Naive thymus-derived CD8-positive, alpha-beta T cell (primary cell): ENCODE results near the gene CACTIN. TPM values are rescaled to one million over a fixed set of nuclear protein-coding genes. Genes with fewer than 3 reads are reported as not detected.

Experiments
- ATAC-seq, 2 donors: fragments of 150-1000 bp; cut with Tn5 transposase in 1 of 2; sonication (Bioruptor Pico), chemical (Tn5 transposase) in 1 of 2; 1 replicate in 1 of 2; 2 replicates in 1 of 2; pipeline ENCODE4 v1.10.0; 2021; ENCODE audit warnings: mild to moderate bottlenecking in 2 of 2, moderate library complexity in 2 of 2
- POLR2A ChIA-PET: fragments of 350-600 bp; sonication (Branson Sonifier 250); formaldehyde crosslinking; loops from one replicate; lab custom pipeline; 2021; ENCODE audit warnings: antibody characterized with exemption; lab: Charles Lee
- DNase-seq, 10 donors: peaks; one replicate each; pipeline versions ENCODE4 v3.0.0 to v3.0.0-alpha.2; 2020 to 2022
- H3K27ac Mint-ChIP-seq, 10 donors: one replicate each; pipeline ENCODE4 v1.8.0; 2020 to 2022; ENCODE audit warnings: mild to moderate bottlenecking in 10 of 10, mixed read lengths in 10 of 10, moderate library complexity in 4 of 10, inconsistent platforms in 1 of 10
- H3K27me3 Mint-ChIP-seq, 5 donors: one replicate each; pipeline ENCODE4 v1.8.0; 2021 to 2022; ENCODE audit warnings: mixed read lengths in 5 of 5
- H3K36me3 Mint-ChIP-seq, 3 donors: one replicate each; pipeline ENCODE4 v1.8.0; 2020 to 2022; ENCODE audit warnings: mixed read lengths in 3 of 3, mild to moderate bottlenecking in 2 of 3, inconsistent platforms in 1 of 3
- H3K4me1 Mint-ChIP-seq, 4 donors: one replicate each; pipeline ENCODE4 v1.8.0; 2021 to 2022; ENCODE audit warnings: mixed read lengths in 4 of 4
- H3K4me3 Mint-ChIP-seq, 10 donors: one replicate each; pipeline ENCODE4 v1.8.0; 2020 to 2022; ENCODE audit warnings: mild to moderate bottlenecking in 10 of 10, mixed read lengths in 10 of 10, moderate library complexity in 6 of 10, inconsistent platforms in 1 of 10
- H3K9me3 Mint-ChIP-seq, 9 donors: one replicate each; pipeline ENCODE4 v1.8.0; 2020 to 2022; ENCODE audit warnings: mixed read lengths in 9 of 9, mild to moderate bottlenecking in 3 of 9, inconsistent platforms in 1 of 9, moderate library complexity in 1 of 9
- polyA plus RNA-seq, 3 donors: library from polyadenylated mRNA; unstranded; fragments of 300-500 nt; fragmentation: Illumina TruSeq; gene quantifications; one replicate each; pipeline ENCODE4 v1.2.3, GENCODE V29; 2021
- total RNA-seq, 8 experiments: library from RNA in 2 of 8; stranded (reverse) in 2 of 8; gene quantifications; one replicate each; pipeline ENCODE4 v1.2.3 and lab custom pipeline; 2021 to 2026

CACTIN gene
- total and polyA plus RNA-seq, 5 experiments from 2014 or later: 6.9 to 54.1 (median 20.4) TPM

GRCh38 chr19:3608750-3609322, 17.8 kb downstream of the CACTIN start:
- DNase-seq: no peak
- no peak for ATAC-seq
- Mint-ChIP-seq H3K4me3 (no peak overlapping the region), H3K9me3 (no peaks in the 10 kb centered on the region), H3K27me3 (no peaks in the 10 kb centered on the region), H3K4me1 (peaks cover 11 to 30% (median 19%) of the 10 kb centered on the region in 4 donors), H3K27ac (peak overlapping the region in 5 of 10 donors; percentile 6 to 77 (median 67)), H3K36me3 (peaks cover 0 to 10% (median 7%) of the 10 kb centered on the region in 3 donors)
- POLR2A ChIA-PET: interaction anchor here (0.6 to 3.4 kb wide), 8 partner anchors 15 to 361 kb away, joined by 3 to 22 read pairs (median 4); partner anchors contain the start of genes CACTIN, GIPC3 and MFSD12

DNA sequence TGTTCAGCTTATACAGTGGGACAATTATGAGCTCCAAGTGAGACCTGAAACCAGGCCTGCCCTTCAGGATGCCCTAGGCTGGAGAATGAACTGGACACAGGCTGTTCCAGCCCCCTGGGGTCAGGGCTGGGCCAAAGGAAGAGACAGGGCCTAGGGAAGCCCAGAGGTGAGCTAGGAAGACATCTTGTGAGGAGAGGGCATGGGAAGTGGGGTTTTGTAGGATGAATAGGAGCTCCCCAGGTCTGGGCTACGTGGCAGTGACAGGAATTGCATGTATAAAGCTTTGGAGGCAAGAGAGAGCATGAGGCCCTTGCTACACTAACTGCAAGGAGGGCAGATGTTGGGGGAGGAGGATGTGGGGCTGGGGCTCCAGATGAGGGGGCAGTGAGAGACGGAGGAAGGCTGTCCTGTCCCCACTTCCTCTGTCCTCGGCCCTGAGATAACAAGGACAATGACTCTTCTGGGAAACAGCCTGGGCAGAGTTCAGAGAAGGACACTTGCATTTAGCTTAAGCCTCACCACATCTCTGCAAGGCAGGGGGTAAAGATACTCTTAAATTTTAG, 18.4 kb downstream of the CACTIN start:
- ATAC-seq (no peak), DNase-seq (no peak)
- peak overlapping the region in 9 of 10 donors; percentile 46 to 91 (median 75) for H3K4me3 Mint-ChIP-seq
- H3K27me3 Mint-ChIP-seq: no peaks in the 10 kb centered on the region
- peak overlapping the region; percentile 49 to 94 (median 84) for H3K27ac Mint-ChIP-seq
- H3K9me3 Mint-ChIP-seq: no peaks in the 10 kb centered on the region
- POLR2A ChIA-PET: interaction anchor here (0.6 to 3.4 kb wide), 7 partner anchors 18 to 361 kb away, joined by 3 to 22 read pairs (median 4); partner anchors contain the start of genes CACTIN, GIPC3 and MFSD12
- peaks cover 11 to 30% (median 19%) of the 10 kb centered on the region in 4 donors for H3K4me1 Mint-ChIP-seq
- peaks cover 0 to 8% (median 7%) of the 10 kb centered on the region in 3 donors for H3K36me3 Mint-ChIP-seq

- Mint-ChIP-seq H3K27me3 (no peaks in the 10 kb centered on the region), H3K36me3 (peaks cover 0 to 8% (median 4%) of the 10 kb centered on the region in 3 donors), H3K4me3 (peak overlapping the region in 9 of 10 donors; percentile 57 to 91 (median 75)), H3K4me1 (peaks cover 11 to 33% (median 19%) of the 10 kb centered on the region in 4 donors), H3K27ac (peak overlapping the region; percentile 49 to 94 (median 85)), H3K9me3 (no peaks in the 10 kb centered on the region)
- ATAC-seq (no peak), DNase-seq (no peak)
- POLR2A ChIA-PET: interaction anchor here (1.1 to 3.4 kb wide), 4 partner anchors 17 to 52 kb away, joined by 3 to 22 read pairs (median 12); partner anchors contain the start of genes CACTIN, GIPC3 and MFSD12
Observed at GRCh38 chr19:3607303-3608078, 19.1 kb downstream of the CACTIN start.

DNA sequence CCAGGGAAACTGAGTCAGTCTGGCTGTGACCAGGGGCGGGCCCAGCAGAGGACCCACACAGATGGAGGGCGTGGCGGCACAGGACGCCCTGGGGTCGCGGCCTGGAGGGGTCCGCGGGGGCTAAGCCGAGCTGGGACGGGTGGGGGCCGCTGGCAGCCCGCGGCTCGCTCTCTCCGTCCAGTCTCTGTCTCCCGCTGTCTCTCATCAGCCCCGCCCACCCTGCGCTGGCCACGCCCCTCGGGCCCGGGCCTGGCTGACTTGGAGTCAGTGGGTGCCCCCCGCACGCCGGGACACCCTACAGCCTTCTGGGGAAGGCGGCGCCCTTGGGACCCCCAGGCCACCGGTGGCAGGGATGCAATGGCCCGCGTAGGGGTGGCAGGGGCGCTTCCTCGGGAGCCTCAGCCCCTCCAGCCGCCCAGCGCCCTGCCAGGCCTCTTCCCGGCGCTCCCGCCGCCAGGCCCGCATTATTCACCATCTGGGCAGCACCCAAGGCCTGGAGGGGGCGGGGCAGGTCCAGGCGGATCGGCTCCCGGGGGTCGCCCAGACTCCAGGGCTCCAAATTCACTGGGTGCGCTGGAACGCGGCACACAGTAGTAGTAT, 19.8 kb downstream of the CACTIN start, which contains the start of gene TBXA2R:
TBXA2R (minus strand) TSS at position 186 of the 600 bp plus-strand sequence. CDS start 6,241 bp downstream, outside the sequence.
- no peaks in the 10 kb centered on the region for H3K27me3 Mint-ChIP-seq
- H3K9me3 Mint-ChIP-seq: no peaks in the 10 kb centered on the region
- POLR2A ChIA-PET: interaction anchor here (2.6 to 3.4 kb wide), 2 partner anchors 22 to 51 kb away, joined by 16 to 22 read pairs; partner anchors contain the start of genes GIPC3 and MFSD12
- ATAC-seq (peak; percentile 28 to 54), DNase-seq (peak; percentile 48 to 84 (median 59))
- H3K27ac Mint-ChIP-seq: peak within 1 kb of the TSS; percentile 49 to 94 (median 82)
- H3K4me1 Mint-ChIP-seq: peaks cover 11 to 33% (median 19%) of the 10 kb centered on the region in 4 donors
- peaks cover 0 to 4% (median 3%) of the 10 kb centered on the region in 3 donors for H3K36me3 Mint-ChIP-seq
- H3K4me3 Mint-ChIP-seq: peak within 1 kb of the TSS in 9 of 10 donors; percentile 60 to 91 (median 75)

GRCh38 chr19:3606174-3606689, 20.4 kb downstream of the CACTIN start:
- Mint-ChIP-seq H3K4me3 (peak overlapping the region in 2 of 10 donors; percentile 36 to 65), H3K27me3 (no peaks in the 10 kb centered on the region)

DNA sequence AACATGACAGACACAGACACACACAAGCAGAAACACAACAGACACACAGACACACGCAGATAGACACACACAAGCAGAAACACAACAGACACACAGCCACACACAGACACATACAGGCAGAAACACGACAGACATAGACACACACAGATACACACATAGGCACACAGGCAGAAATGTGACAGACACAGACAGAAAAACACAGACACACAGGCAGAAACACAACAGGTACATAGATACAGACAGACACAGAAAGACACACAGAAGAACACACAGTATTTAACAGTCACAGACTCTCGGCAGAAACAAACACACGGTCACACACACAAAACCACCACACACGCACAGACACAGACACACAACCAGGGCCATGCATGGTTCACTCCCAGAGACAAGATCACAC, 20.8 kb downstream of the CACTIN start:
- Mint-ChIP-seq H3K36me3 (peaks cover 0 to 7% (median 3%) of the 10 kb centered on the region in 3 donors), H3K27ac (no peak overlapping the region), H3K9me3 (no peaks in the 10 kb centered on the region), H3K4me3 (no peak overlapping the region), H3K4me1 (peaks cover 11 to 33% (median 19%) of the 10 kb centered on the region in 4 donors), H3K27me3 (no peaks in the 10 kb centered on the region)
- peak in 1 of 10 donors; percentile 15 for DNase-seq
- ATAC-seq: no peak
- POLR2A ChIA-PET: interaction anchor here (1.8 kb wide), 1 partner anchor 19 kb away, joined by 15 read pairs; the partner anchor contains the start of gene GIPC3

More at GRCh38 chr19:3606174-3606689, 20.4 kb downstream of the CACTIN start:
- Mint-ChIP-seq H3K4me1 (peaks cover 11 to 33% (median 19%) of the 10 kb centered on the region in 4 donors), H3K9me3 (no peaks in the 10 kb centered on the region), H3K36me3 (peaks cover 0 to 4% (median 3%) of the 10 kb centered on the region in 3 donors), H3K27ac (no peak overlapping the region)
- DNase-seq (peak in 5 of 10 donors; percentile 19 to 49 (median 33)), ATAC-seq (peak; percentile 44 to 56)
- POLR2A ChIA-PET: no interaction called here

- POLR2A ChIA-PET: interaction anchor here (0.6 to 1.8 kb wide), 13 partner anchors 9 to 643 kb away, joined by 3 to 16 read pairs (median 5); partner anchors contain the start of genes CACTIN, GIPC3, MFSD12 and MRPL54
- peak in 1 of 2 donors; percentile 2 for ATAC-seq
Observed at GRCh38 chr19:3605361-3605760, 21.2 kb downstream of the CACTIN start.

GRCh38 chr19:3604987-3605343, 21.6 kb downstream of the CACTIN start:
- Mint-ChIP-seq H3K9me3 (no peaks in the 10 kb centered on the region), H3K4me3 (no peak overlapping the region), H3K27ac (no peak overlapping the region), H3K4me1 (peaks cover 11 to 31% (median 19%) of the 10 kb centered on the region in 4 donors), H3K36me3 (peaks cover 0 to 7% (median 2%) of the 10 kb centered on the region in 3 donors), H3K27me3 (no peaks in the 10 kb centered on the region)
- POLR2A ChIA-PET: interaction anchor here (0.6 to 1.8 kb wide), 14 partner anchors 9 to 643 kb away, joined by 3 to 16 read pairs (median 5); partner anchors contain the start of genes CACTIN, GIPC3, MFSD12 and MRPL54
- ATAC-seq (peak; percentile 73 to 78), DNase-seq (peak in 8 of 10 donors; percentile 27 to 72 (median 47))

More at GRCh38 chr19:3605361-3605760, 21.2 kb downstream of the CACTIN start:
- peaks cover 0 to 6% (median 0%) of the 10 kb centered on the region in 3 donors for H3K36me3 Mint-ChIP-seq
- H3K4me3 Mint-ChIP-seq: no peak overlapping the region
- no peaks in the 10 kb centered on the region for H3K27me3 Mint-ChIP-seq
- no peaks in the 10 kb centered on the region for H3K9me3 Mint-ChIP-seq
- peak in 1 of 10 donors; percentile 16 for DNase-seq
- peaks cover 11 to 33% (median 19%) of the 10 kb centered on the region in 4 donors for H3K4me1 Mint-ChIP-seq
- H3K27ac Mint-ChIP-seq: no peak overlapping the region

DNA sequence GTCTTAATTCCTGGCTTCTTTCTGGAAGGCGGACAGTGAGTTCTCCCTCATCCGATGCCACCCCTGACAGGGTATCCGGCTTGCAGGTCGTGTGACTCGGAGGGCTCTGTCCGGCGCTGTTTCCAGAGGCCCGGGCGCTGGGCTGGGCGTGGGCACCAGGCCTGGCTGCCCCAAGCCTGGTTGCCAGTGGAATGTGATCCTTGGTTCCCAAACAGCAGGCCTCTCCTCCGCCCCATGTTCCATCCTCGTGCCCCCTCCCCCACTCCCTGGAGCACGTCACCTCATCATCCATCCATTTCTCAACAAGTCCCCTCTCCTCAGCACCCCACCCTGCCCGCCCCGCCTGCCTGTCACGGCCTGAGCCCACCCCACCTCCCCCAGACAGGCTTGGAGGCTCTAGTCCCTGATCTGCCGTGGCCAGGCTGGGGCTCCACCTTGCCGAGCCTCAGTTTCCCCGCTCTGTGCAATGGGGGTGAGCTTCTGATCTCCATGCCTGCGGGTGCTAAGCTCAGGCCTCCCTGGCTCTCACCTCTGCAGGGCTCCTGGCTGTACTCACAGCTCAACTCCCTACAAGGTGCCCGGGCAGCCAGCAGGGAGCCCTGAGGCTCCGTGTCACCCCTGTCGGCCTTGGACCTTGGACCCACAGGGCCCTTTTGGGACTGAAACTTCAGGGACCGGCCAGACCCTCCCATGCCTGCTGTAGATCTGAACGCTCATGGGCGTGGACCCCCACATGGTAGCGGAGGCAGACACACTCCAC, 22.2 kb downstream of the CACTIN start:
- no peaks in the 10 kb centered on the region for H3K27me3 Mint-ChIP-seq
- H3K27ac Mint-ChIP-seq: peak overlapping the region in 1 of 10 donors; percentile 47
- H3K4me1 Mint-ChIP-seq: peaks cover 11 to 28% (median 18%) of the 10 kb centered on the region in 4 donors
- H3K9me3 Mint-ChIP-seq: no peaks in the 10 kb centered on the region
- H3K4me3 Mint-ChIP-seq: peak overlapping the region in 1 of 10 donors; percentile 22
- POLR2A ChIA-PET: interaction anchor here (0.9 to 1.8 kb wide), 13 partner anchors 8 to 242 kb away, joined by 3 to 16 read pairs (median 5); partner anchors contain the start of genes CACTIN, GIPC3, MFSD12 and MRPL54
- H3K36me3 Mint-ChIP-seq: peaks cover 0 to 11% (median 2%) of the 10 kb centered on the region in 3 donors
- DNase-seq: no peak
- peak in 1 of 2 donors; percentile 36 for ATAC-seq

DNA sequence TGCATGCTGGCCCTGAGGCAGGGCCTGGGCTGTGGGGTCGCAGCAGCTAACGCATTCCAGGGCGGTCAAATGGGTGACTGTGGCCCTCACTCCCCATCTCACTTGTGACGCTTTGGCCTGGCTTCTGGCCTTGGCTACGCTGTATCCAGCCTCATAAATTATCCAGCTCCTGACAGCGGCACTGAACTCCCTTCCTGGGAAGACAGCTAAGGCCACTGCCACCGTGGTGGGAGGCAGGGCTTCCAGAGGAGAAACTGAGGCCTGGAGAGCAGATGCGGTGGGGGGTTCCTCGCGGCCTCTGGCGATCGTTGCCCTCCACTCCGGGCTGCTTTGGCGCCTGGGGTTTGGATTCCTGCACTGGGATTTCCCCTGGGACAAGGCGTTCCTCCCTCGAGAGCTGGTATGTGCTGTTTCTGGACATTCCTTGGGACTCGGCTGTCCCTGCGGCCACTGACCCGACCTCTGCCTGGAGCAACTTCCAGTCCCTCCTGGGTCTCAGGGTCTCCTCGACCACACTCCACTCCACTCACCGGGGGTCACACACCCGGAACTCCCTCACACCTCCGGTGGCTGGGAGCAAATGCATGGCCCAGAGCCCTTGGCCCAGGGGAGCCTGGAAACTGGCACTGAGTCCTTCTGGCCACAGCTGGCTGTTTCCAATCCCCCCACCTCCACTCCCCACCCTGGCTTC, 23.3 kb downstream of the CACTIN start:
- ATAC-seq (no peak), DNase-seq (no peak)
- Mint-ChIP-seq H3K27ac (peak overlapping the region in 5 of 10 donors; percentile 31 to 80 (median 61)), H3K27me3 (no peaks in the 10 kb centered on the region), H3K9me3 (no peaks in the 10 kb centered on the region), H3K36me3 (peaks cover 0 to 12% (median 2%) of the 10 kb centered on the region in 3 donors), H3K4me1 (peaks cover 8 to 19% (median 13%) of the 10 kb centered on the region in 4 donors), H3K4me3 (no peak overlapping the region)
- POLR2A ChIA-PET: interaction anchor here (0.6 kb wide), 2 partner anchors 212 to 849 kb away, joined by 3 to 6 read pairs; no protein-coding TSS in a partner anchor
